WTC11 (cell line): Measurements from ENCODE around the gene NUP98. TPM values are rescaled to one million over a fixed set of nuclear protein-coding genes. Genes with fewer than 3 reads are reported as not detected.

Source experiments
- ATAC-seq: fragments of 200-7000 bp; cut with Tn5 transposase; 2 replicates; pipeline ENCODE4 v1.10.0; 2021; ENCODE audit warnings: mild to moderate bottlenecking, moderate library complexity
- CTCF ChIA-PET: fragments of 300-600 bp; sonication (Branson Sonifier 250); formaldehyde crosslinking; loops from one replicate; lab custom pipeline; 2021; ENCODE audit warnings: antibody characterized with exemption; lab: Charles Lee
- POLR2A ChIA-PET: fragments of 350-600 bp; sonication (Branson Sonifier 250); formaldehyde crosslinking; loops from one replicate; lab custom pipeline; 2021; ENCODE audit warnings: antibody characterized with exemption; lab: Charles Lee
- DNase-seq: peaks from one replicate; pipeline ENCODE4 v3.0.0; 2021; ENCODE audit warnings: low spot score
- H3K27ac Mint-ChIP-seq: 2 replicates; pipeline ENCODE4 v1.8.0; 2021; ENCODE audit warnings: mixed read lengths
- H3K27me3 Mint-ChIP-seq: 2 replicates; pipeline ENCODE4 v1.8.0; 2021; ENCODE audit warnings: low read depth, mild to moderate bottlenecking, moderate library complexity, mixed read lengths
- H3K36me3 Mint-ChIP-seq: 2 replicates; pipeline ENCODE4 v1.8.0; 2021; ENCODE audit warnings: mixed read lengths
- H3K4me1 Mint-ChIP-seq: 2 replicates; pipeline ENCODE4 v1.8.0; 2022; ENCODE audit warnings: mixed read lengths
- H3K4me3 Mint-ChIP-seq: 2 replicates; pipeline ENCODE4 v1.8.0; 2021; ENCODE audit warnings: mild to moderate bottlenecking, moderate library complexity, mixed read lengths
- H3K9me3 Mint-ChIP-seq: 2 replicates; pipeline ENCODE4 v1.8.0; 2021; ENCODE audit warnings: mixed read lengths
- ATF3 ChIP-seq: sonication (generic); formaldehyde crosslinking; conservative IDR thresholded peaks from 2 replicates; pipeline ENCODE4 v1.8.1; 2022; ENCODE audit warnings: mild to moderate bottlenecking, missing genetic modification reagents
- CREM ChIP-seq: sonication (generic); formaldehyde crosslinking; IDR thresholded peaks from 2 replicates; pipeline ENCODE4 v1.8.1; 2022; ENCODE audit warnings: mild to moderate bottlenecking, missing genetic modification reagents, moderate library complexity
- ETV6 ChIP-seq: sonication (generic); formaldehyde crosslinking; IDR thresholded peaks from 2 replicates; pipeline ENCODE4 v1.8.1; 2022; ENCODE audit warnings: mild to moderate bottlenecking, missing genetic modification reagents
- FOXK1 ChIP-seq: sonication (generic); formaldehyde crosslinking; IDR thresholded peaks from 2 replicates; pipeline ENCODE4 v1.8.0; 2022; ENCODE audit warnings: mild to moderate bottlenecking, moderate library complexity, missing genetic modification reagents
- MLX ChIP-seq: sonication (generic); formaldehyde crosslinking; IDR thresholded peaks from 2 replicates; pipeline ENCODE4 v1.8.1; 2023; ENCODE audit warnings: mild to moderate bottlenecking, missing genetic modification reagents, moderate library complexity
- MXD4 ChIP-seq: fragments of 250-450 bp; sonication (Bioruptor Pico); IDR thresholded peaks from 2 replicates; pipeline ENCODE4 v1.8.0; 2021; ENCODE audit warnings: mild to moderate bottlenecking, moderate library complexity, borderline replicate concordance
- NFATC4 ChIP-seq: fragments of 250-450 bp; sonication (Bioruptor Pico); IDR thresholded peaks from 2 replicates; pipeline ENCODE4 v1.9.0; 2021; ENCODE audit warnings: mild to moderate bottlenecking
- PRRX2 ChIP-seq: fragments of 250-450 bp; sonication (Bioruptor Pico); IDR thresholded peaks from 2 replicates; pipeline ENCODE4 v1.8.0; 2021; ENCODE audit warnings: mild to moderate bottlenecking
- TCF7 ChIP-seq: sonication (generic); formaldehyde crosslinking; IDR thresholded peaks from 2 replicates; pipeline ENCODE4 v1.8.0; 2022; ENCODE audit warnings: mild to moderate bottlenecking, low read depth, missing genetic modification reagents, moderate library complexity
- TEAD1 ChIP-seq: sonication (generic); formaldehyde crosslinking; IDR thresholded peaks from 2 replicates; pipeline ENCODE4 v1.8.0; 2022; ENCODE audit warnings: mild to moderate bottlenecking, missing genetic modification reagents
- ZNF121 ChIP-seq: sonication (generic); formaldehyde crosslinking; IDR thresholded peaks from 2 replicates; pipeline ENCODE4 v1.8.0; 2023; ENCODE audit warnings: missing genetic modification reagents
- ZNF219 ChIP-seq: sonication (generic); formaldehyde crosslinking; IDR thresholded peaks from 2 replicates; pipeline ENCODE4 v1.8.0; 2023; ENCODE audit warnings: missing genetic modification reagents, mild to moderate bottlenecking, borderline replicate concordance
- ZNF232 ChIP-seq: sonication (generic); formaldehyde crosslinking; IDR thresholded peaks from 2 replicates; pipeline ENCODE4 v1.8.0; 2022; ENCODE audit warnings: mild to moderate bottlenecking, missing genetic modification reagents
- ZNF281 ChIP-seq: sonication (generic); formaldehyde crosslinking; IDR thresholded peaks from 2 replicates; pipeline ENCODE4 v1.8.0; 2023; ENCODE audit warnings: mild to moderate bottlenecking, missing genetic modification reagents
- ZNF396 ChIP-seq: fragments of 250-450 bp; sonication (Bioruptor Pico); IDR thresholded peaks from 2 replicates; pipeline ENCODE4 v1.8.0; 2021; ENCODE audit warnings: mild to moderate bottlenecking, moderate library complexity, borderline replicate concordance
- ZNF671 ChIP-seq: fragments of 250-450 bp; sonication (Bioruptor Pico); IDR thresholded peaks from 2 replicates; pipeline ENCODE4 v1.8.0; 2021; ENCODE audit warnings: mild to moderate bottlenecking
- total RNA-seq: library from RNA; stranded (reverse); gene quantifications from 3 replicates; pipeline ENCODE4 v1.2.3, GENCODE V29; 2021
- TF ChIP-seq, protein P1 (sequence below): fragments of 250-450 bp; sonication (Bioruptor Pico); IDR thresholded peaks from 2 replicates; pipeline ENCODE4 v1.9.0; 2021; ENCODE audit warnings: mild to moderate bottlenecking
- TF ChIP-seq, protein P2 (sequence below): sonication (generic); formaldehyde crosslinking; IDR thresholded peaks from 2 replicates; pipeline ENCODE4 v1.8.1; 2022; ENCODE audit warnings: mild to moderate bottlenecking, missing genetic modification reagents, moderate library complexity, borderline replicate concordance
- TF ChIP-seq, protein P3 (sequence below): sonication (generic); formaldehyde crosslinking; IDR thresholded peaks from 2 replicates; pipeline ENCODE4 v1.8.0; 2022; ENCODE audit warnings: missing genetic modification reagents
- TF ChIP-seq, protein P4 (sequence below): sonication (generic); formaldehyde crosslinking; IDR thresholded peaks from 2 replicates; pipeline ENCODE4 v1.8.0; 2022; ENCODE audit warnings: mild to moderate bottlenecking, missing genetic modification reagents

Gene NUP98
- total RNA-seq, 1 experiment from 2014 or later, result 81.4 TPM

DNA sequence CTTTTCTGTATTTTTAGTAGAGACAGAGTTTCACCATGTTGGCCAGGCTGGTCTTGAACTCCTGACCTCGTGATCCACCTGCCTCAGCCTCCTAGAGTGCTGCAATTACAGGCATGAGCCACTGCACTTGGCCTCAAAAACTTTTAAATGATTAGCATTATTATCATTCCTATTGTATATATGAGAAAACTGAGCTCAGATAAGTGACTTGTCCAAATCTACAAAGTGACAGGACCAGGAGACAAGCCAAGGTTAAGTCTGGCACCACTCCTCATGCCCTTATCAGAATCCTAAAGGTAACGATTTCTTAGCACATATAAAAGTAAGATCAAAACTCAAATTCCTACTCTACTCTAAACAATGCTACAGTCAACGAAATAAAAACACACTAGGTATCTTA, 94.0 kb downstream of the NUP98 start (continued):
- TF ChIP-seq ZNF232 (no peak), MXD4 (CRISPR knock-in tag) (no peak), FOXK1 (CRISPR knock-in tag) (no peak), CREM (CRISPR knock-in tag) (no peak), TCF7 (CRISPR knock-in tag) (no peak), ZNF121 (CRISPR knock-in tag) (no peak), ETV6 (CRISPR knock-in tag) (no peak), PRRX2 (CRISPR knock-in tag) (no peak)
- TF ChIP-seq, protein P1, sequence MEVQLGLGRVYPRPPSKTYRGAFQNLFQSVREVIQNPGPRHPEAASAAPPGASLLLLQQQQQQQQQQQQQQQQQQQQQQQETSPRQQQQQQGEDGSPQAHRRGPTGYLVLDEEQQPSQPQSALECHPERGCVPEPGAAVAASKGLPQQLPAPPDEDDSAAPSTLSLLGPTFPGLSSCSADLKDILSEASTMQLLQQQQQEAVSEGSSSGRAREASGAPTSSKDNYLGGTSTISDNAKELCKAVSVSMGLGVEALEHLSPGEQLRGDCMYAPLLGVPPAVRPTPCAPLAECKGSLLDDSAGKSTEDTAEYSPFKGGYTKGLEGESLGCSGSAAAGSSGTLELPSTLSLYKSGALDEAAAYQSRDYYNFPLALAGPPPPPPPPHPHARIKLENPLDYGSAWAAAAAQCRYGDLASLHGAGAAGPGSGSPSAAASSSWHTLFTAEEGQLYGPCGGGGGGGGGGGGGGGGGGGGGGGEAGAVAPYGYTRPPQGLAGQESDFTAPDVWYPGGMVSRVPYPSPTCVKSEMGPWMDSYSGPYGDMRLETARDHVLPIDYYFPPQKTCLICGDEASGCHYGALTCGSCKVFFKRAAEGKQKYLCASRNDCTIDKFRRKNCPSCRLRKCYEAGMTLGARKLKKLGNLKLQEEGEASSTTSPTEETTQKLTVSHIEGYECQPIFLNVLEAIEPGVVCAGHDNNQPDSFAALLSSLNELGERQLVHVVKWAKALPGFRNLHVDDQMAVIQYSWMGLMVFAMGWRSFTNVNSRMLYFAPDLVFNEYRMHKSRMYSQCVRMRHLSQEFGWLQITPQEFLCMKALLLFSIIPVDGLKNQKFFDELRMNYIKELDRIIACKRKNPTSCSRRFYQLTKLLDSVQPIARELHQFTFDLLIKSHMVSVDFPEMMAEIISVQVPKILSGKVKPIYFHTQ (CRISPR knock-in tag), result no peak

GRCh38 chr11:3700910-3701309, 96.4 kb downstream of the NUP98 start:
- POLR2A ChIA-PET, result no interaction called here
- H3K27me3 Mint-ChIP-seq, result no peaks in the 10 kb centered on the region
- no peaks in the 10 kb centered on the region for H3K4me1 Mint-ChIP-seq
- H3K9me3 Mint-ChIP-seq, result no peaks in the 10 kb centered on the region
- H3K4me3 Mint-ChIP-seq, result no peak overlapping the region
- CTCF ChIA-PET, result interaction anchor here (0.7 kb wide), 1 partner anchor 58 kb away, joined by 4 read pairs; no protein-coding TSS in a partner anchor
- no peak for DNase-seq
- H3K36me3 Mint-ChIP-seq, result peaks cover 65% of the 10 kb centered on the region
- H3K27ac Mint-ChIP-seq, result peak overlapping the region; percentile 39; the same call in 1 of the 2 replicates
- ATAC-seq, result no peak
- TF ChIP-seq, protein P2, sequence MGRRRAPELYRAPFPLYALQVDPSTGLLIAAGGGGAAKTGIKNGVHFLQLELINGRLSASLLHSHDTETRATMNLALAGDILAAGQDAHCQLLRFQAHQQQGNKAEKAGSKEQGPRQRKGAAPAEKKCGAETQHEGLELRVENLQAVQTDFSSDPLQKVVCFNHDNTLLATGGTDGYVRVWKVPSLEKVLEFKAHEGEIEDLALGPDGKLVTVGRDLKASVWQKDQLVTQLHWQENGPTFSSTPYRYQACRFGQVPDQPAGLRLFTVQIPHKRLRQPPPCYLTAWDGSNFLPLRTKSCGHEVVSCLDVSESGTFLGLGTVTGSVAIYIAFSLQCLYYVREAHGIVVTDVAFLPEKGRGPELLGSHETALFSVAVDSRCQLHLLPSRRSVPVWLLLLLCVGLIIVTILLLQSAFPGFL (CRISPR knock-in tag), result no peak
- TF ChIP-seq ATF3 (CRISPR knock-in tag) (no peak), ZNF396 (CRISPR knock-in tag) (no peak), TEAD1 (CRISPR knock-in tag) (no peak), MLX (CRISPR knock-in tag) (no peak), ZNF281 (no peak), ZNF121 (CRISPR knock-in tag) (no peak), ZNF219 (CRISPR knock-in tag) (no peak), ZNF671 (CRISPR knock-in tag) (no peak), NFATC4 (no peak)
- TF ChIP-seq, protein P3, sequence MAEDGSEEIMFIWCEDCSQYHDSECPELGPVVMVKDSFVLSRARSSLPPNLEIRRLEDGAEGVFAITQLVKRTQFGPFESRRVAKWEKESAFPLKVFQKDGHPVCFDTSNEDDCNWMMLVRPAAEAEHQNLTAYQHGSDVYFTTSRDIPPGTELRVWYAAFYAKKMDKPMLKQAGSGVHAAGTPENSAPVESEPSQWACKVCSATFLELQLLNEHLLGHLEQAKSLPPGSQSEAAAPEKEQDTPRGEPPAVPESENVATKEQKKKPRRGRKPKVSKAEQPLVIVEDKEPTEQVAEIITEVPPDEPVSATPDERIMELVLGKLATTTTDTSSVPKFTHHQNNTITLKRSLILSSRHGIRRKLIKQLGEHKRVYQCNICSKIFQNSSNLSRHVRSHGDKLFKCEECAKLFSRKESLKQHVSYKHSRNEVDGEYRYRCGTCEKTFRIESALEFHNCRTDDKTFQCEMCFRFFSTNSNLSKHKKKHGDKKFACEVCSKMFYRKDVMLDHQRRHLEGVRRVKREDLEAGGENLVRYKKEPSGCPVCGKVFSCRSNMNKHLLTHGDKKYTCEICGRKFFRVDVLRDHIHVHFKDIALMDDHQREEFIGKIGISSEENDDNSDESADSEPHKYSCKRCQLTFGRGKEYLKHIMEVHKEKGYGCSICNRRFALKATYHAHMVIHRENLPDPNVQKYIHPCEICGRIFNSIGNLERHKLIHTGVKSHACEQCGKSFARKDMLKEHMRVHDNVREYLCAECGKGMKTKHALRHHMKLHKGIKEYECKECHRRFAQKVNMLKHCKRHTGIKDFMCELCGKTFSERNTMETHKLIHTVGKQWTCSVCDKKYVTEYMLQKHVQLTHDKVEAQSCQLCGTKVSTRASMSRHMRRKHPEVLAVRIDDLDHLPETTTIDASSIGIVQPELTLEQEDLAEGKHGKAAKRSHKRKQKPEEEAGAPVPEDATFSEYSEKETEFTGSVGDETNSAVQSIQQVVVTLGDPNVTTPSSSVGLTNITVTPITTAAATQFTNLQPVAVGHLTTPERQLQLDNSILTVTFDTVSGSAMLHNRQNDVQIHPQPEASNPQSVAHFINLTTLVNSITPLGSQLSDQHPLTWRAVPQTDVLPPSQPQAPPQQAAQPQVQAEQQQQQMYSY (CRISPR knock-in tag), result no peak
- TF ChIP-seq, protein P4, sequence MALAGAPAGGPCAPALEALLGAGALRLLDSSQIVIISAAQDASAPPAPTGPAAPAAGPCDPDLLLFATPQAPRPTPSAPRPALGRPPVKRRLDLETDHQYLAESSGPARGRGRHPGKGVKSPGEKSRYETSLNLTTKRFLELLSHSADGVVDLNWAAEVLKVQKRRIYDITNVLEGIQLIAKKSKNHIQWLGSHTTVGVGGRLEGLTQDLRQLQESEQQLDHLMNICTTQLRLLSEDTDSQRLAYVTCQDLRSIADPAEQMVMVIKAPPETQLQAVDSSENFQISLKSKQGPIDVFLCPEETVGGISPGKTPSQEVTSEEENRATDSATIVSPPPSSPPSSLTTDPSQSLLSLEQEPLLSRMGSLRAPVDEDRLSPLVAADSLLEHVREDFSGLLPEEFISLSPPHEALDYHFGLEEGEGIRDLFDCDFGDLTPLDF (CRISPR knock-in tag), result no peak
